T-helper 22 cell (primary cell): ENCODE data around the gene DYNLT2.

Source experiments
- DNase-seq: peaks from one replicate; pipeline ENCODE4 v3.0.0-alpha.2; 2020; ENCODE audit warnings: low read depth

The DYNLT2 gene

DNA sequence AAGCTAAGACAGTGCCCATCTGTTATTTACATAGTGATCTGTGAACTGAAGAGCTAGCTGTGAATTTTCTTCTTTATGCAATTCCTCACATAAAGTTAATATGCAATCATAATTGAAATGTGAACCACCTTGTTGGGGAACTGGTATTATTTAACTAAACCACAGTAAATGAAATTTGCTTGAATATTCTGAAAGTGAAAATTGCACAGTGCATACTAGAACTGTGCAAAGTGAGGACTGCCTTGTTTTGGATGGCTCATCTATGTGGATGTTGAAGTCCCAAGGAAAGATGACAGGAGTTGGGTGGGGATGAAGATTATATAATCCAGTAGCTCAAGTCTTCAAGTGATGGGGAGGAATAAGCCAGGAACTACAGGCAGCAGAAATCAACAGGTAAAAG, 21.4 kb downstream of the DYNLT2 start:
- DNase-seq: no peak

DNA sequence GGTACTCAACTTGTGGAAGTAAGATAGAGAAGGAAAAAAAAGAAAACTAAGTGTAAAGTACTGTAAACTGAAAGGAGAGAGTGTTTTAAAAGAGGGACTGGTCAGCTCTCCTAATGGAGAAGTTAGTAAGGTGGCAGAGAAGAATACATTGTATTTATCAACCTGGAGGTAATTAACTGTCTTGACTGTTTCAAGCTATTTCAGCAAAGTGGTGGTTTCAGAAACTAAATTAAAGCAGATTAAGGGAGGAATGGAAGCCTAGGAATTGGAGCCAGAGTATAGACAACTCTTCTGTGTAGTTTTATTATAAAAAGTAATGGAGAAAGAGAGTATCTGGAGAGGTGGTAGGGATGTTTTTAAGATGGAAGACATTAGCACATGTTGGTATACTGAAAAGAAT, 24.4 kb downstream of the DYNLT2 start:
- no peak for DNase-seq

DNA sequence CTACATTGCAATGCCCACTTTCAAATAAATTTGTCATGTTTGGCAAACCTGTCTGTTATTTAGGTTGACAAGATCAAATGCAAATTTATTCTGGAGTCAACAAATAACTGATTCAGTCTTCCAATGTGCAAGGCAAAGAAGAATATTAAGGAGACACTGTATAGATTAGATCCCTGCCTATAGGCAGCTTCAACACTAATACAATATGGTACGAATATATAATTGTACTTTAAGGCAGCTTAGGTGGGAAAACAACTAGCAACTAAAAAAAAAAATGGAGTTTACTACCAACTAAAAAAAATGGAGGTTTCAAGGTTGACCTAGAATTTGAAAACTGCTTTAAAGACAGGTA, 25.3 kb downstream of the DYNLT2 start:
- no peak for DNase-seq

DNA sequence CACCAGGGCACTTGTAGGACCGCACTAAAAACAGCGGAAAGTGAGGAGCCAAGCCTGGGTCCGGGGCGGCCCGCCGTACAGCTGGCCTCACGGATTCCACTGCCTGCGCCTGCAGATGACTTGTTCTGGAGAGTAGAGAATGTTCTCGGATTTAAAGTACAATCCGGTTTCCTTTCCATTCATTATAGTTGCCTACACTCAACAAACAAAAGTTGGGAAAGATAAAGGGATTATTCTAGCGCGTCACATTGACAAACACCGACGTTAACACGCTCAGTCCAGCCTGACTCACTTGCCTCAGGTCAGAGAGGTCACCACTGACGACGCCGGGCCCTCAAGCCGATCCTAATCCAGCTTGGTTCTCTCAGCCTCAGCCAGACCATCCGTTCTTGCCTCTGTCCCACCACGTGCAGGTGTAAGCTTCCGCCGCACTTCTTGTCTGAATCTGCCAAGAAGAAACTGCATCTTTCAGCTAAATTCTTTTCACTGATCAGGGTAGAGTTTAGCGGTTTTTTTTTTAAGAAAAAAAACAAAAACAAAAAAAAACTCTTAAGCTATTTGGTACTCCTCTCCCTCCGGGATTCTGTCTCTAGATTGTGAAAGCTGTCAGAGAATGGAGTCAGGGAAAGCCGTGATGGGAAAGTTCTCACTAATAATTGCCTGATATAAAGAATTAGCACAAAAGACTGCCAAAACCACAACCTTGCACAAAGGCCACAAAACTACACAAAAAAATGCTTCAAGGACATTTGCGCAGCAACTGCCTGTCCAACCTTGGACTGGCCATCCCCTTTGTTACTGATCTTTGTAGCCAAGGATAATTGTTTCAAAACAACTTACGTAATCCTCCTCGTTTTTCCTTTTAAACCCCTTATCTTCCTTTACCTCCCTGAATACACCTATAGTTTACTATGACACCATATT, 26.0 kb downstream of the DYNLT2 start:
- no peak for DNase-seq

DNA sequence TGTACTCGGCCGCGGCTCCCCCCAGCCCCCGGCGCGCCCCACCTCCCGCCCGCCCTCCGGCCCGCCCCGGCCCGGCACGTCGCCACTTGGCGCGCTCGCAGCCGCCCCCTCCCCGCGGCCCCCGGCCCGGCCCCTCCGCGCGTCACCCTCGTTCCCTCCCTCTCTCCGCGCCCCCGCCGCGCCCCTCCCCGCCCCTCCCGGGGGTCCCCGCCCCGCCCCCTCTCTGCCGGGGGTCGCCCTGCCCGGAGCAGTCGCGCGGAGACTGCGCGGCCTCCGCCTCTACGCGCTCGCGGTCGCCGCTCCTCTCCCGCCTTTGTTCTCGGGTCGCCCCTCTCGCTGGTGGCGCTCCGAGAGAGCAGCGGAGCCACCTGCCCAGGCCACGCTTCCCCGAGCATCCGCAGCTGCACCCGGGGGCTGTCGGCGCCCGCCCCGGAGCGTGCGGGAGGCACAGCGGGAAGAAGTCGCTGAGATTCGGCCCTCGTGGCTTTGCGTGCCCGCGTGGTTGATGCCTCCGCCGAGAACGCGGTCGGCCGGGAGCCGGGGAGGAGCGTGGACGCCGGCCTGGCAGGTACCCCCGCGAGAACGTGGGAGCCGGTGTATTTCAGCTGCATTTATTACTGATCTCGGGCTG, 26.8 kb downstream of the DYNLT2 start, which contains the start of gene PHF10:
Gene PHF10 (minus strand): TSS at position 7 of the 631 bp plus-strand sequence. CDS start 569 bp downstream, outside the sequence.
- peak; percentile 63 for DNase-seq

DNA sequence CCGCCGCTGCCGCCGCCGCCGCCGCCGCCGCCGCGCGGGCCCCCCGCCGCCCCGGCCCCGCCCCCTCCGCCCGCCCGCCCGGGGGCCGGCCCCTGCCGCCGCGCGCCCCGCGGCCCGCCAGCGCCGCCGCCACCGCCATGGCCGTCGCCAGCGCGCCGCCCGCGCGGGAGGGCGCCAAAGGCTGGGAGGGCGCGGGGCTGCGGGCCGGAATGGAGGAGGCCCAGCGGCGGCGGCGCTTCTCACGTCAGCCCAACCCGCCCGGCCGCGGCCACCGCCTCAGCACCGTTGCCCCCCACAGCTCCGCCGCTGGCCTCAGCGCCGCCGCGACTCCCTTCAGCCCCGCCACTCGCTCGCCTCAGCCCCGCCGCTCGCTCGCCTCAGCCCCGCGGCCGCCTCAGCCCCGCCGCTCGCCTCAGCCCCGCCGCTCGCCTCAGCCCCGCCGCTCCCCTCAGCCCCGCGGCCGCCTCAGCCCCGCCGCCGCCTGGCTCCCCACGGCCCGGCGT, 27.3 kb downstream of the DYNLT2 start:
- DNase-seq: peak; percentile 34

DNA sequence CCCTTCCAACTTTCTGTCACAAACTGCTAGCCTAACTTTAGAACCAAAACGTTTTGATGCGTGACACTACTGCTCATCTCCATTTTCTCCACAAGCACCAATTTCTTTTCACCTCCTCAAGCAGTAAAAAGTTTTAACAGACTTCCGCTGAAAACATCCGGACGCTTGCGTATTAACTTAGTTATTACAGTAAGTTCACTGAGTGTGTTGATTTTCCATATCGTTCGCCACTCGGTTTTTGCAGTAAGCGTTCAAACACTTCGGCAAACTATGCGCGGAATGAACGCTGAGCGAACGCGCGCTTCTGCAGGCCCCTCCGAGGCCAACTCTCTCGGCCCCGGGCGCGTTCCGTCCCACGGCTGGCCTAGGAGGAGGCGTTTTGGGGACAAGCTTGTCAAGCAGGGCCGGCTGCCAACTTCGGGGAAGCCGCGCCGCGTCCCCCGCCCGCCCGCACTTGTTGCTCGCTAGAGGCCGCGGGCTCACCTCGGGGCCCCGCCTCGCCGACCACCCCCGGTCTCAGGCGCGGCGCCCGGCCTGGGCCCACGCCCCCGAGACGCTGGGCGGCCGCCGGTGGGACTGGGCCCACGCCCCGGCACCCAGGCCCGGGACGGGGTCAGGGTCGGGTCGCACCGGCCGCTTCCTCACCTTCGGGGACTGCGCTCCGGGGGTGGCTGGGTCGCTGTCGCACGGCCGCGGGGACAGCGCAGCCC, 28.0 kb downstream of the DYNLT2 start:
- peak; percentile 55 for DNase-seq

DNA sequence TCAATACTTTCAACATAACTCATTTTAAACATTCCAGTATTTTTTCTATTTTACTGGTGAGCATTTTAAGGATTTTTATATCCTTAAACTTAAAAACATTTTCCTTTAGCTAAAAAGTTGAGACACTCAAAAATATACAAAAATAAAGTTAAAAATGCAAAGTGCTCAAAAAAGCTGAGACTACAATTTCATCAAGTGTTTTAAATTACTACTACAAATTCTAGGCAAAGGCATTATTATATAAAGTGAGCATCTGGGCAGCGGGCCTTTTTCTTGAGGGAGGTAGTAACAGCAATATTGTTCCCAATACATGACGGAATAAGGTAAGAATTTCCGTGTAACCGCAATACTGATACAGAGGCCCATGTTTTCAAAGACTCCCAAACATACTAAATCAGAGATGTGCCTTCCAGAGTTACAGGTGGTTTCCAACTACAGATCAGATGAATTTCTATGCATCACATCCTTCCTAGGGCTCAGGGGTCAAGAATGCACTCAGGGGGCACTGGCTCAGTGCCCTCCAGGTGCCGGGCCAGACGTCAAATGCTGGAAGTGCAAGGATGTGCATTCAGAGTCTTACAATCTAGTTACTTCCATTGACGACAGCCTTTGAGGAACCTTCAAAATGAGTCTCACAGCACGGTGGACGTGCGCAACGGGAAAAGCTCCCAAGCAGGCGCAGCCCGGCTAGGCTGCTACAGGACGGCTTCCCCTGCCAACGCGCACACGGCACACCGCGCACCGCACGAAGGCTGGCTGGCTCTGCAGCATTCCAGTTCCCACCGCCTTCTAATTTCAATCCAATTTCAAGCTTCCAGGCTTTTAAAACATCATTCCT, 28.8 kb downstream of the DYNLT2 start:
- DNase-seq: peak; percentile 25

DNA sequence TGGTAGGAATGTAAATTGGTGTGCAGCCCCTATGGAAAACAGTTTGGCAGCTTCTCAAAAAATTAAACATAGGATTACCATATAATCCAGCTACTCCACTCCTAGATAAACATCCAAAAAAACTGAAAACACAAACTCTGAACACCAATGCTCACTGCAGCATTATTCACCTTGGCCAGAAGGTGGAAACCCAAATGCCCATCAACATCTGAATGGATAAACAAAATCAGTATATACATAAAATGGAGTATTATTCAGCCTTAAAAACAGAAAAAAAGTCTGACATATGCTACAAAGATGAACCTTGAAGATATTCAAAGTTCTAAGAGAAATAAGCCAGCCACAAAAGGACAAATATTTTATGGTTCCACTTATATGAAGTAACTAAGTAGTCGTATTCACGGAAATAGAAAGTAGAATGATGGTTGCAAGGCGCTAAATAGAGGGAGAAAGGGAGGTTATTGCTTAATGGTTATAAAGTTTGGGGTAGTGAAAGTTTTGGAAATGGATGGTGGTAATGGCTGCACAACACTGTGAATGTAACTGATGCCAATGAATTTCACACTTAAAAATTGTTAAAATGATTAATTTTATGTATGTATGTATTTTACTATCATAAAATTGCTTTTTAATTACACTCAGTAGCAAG, 31.0 kb downstream of the DYNLT2 start:
- DNase-seq: no peak

DNA sequence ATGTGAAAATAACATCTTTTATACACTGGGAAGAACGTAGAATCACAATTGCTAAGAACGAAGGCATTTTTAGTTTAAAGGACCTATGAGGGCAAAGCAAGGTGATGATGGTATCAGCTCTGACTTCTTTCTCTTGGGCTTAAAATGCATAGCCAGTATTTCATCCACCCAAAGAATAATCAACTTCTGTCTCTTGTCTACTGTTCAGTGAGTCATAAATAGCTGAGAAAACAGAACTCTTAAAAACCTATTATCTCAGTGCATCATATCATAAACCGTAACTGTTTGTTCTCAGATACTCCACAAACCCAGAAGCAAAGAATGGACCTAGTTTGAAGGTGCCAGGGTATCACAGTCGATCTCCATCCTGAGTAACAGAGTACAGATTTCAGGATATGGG, 32.3 kb downstream of the DYNLT2 start:
- DNase-seq: no peak

DNA sequence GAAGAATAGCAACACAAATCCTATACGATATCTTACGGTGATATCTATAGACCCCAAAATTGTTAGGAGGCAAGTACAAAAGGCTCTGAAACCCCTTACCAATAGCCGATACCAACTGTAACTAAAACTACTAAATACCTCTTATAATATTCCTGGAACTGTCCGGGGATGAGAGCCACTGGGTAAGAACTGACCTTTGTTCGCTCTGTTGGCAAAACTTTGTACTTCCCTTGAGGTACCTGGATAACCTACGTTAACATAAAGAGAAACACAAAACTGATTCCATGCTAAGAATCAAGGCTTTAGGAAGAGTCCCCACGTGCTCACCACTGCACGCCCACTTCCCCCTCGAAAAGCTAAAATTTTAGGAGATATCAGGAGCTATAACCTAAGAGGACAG, 36.8 kb downstream of the DYNLT2 start:
- no peak for DNase-seq

DNA sequence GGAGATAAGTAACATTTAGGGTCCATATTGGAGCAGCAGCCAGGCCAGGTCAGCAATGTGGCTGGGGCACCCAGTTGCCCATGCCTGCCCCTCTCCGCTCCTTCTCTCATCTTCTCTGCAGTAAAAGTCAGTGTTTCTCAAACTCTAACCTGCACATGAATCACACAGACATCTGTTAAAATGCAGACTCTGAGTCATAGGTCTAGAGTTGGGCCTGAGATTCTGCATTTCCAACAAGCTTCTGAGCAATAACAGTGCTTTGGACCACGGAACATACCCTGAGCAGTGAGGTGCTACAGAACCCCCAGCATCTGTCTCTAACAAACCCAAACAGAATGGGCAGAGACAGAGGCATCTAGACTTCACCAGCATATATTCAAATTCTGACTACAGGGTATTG, 37.2 kb downstream of the DYNLT2 start:
- no peak for DNase-seq

DNA sequence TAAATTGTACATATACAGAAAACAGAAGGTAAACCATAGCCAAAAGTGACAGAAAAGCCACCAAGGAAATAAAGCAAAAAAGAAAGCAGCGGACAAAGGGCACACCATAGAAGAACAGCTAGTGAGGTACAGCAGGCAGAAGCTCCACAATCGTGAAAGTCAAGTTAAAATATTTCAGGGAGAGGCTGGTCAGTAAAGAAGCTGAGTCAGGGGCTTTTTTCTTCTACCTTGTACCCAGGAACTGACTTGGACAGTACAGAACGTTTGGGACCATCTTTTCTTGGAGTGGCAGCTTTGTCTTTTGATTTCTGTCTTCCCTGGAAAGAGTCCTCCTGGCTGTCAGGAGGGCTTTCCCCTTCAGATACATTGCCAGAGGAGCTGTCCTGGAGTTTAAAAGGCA, 41.4 kb downstream of the DYNLT2 start:
- DNase-seq: no peak

DNA sequence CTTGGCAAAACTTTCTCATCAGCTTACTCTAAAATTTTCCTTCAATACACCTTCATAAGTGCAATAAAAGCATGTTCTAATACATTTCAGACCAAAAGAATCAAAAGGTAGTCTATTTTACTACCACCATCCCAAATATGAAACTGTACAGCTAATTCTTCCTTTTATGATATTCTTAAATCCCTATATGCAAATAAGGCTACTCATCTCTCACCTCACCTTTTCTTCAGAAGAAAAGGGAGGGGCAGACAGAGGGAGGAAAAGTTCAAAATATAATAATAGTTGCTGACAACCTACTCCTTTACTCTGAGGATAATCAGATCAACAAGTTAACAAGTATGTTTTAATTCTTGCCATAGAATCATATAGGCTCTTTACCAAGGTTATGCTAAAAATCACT, 42.1 kb downstream of the DYNLT2 start:
- DNase-seq: no peak

DNA sequence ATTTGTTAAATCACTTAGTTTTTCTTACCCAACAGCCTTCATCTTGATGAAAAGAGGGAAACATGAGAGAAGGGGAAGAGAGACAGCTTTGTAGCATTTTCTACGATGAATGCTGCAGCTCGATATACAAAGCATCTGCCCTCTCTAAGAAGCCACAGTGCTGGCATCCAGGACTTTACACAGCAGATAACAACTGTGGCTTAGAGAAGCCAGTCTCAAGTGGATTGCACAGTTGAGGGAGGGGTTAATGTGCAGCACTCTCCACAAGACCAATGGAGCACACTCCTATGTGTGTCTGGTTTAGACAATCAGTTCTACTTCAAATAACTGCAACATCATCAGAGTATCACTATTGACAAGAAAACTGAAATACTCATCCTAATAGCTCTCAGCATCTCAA, 43.6 kb downstream of the DYNLT2 start:
- no peak for DNase-seq

DNA sequence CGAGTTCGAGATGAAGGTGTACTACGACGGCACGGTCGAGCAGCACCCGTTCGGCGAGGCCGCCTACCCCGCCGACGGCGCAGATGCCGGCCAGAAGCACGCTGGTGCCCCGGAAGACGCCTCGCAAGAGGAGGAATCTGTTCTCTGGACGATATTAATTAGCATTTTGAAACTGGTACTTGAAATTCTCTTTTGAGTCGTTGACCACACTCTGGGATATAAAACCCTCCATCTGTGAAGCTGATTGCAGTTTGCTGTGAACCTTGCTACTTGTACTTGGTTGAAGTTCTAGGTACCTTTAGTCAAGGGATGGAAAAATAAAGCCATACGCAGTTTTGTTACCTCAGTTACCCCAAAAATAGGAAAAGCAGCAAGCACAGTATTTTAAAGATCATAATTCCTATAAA, 48.5 kb downstream of the DYNLT2 start:
- DNase-seq: no peak

DNA sequence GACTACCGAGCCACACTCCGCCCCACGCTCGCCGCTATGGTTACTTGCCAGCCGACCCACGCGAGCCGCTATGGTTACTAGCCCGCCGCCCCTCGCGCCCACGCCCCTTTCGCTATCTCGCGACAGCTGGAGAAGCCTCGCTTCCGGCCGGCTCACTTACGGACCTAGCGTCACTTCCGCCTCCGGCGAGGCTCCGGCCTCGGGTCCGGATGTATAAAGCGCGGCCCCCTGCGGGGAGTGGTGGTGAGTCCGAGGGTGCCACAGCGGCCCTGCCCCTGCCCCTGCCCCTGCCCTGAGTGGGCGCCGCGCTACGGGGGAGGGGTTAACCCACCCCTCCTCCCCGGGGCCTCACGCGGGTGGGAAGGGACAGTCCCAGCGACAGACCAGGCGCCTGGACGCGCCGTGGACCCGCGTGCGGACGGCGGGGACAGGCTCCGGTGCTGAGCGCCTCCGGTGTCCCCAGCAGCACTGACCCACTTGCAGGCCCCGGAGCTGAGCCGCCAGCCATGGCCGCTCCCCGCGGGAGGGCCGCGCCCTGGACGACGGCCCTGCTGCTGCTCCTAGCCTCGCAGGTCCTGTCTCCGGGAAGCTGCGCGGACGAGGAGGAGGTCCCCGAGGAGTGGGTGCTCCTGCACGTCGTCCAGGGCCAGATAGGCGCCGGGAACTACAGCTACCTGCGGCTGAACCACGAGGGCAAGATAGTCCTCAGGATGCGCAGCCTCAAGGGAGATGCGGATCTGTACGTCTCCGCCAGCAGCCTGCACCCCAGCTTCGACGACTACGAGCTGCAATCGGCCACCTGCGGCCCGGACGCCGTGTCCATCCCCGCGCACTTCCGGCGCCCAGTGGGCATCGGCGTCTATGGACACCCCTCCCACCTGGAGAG, 49.2 kb downstream of the DYNLT2 start, which contains the start of the genes C6orf120 and WDR27:
Gene C6orf120 (plus strand): TSS at position 173 of the 886 bp plus-strand sequence. CDS start 334 bp downstream, at position 507.
Gene WDR27 (minus strand): TSS at position 76 of the 886 bp plus-strand sequence. CDS start 13,024 bp downstream, outside the sequence.
- DNase-seq: peak; percentile 96

DNA sequence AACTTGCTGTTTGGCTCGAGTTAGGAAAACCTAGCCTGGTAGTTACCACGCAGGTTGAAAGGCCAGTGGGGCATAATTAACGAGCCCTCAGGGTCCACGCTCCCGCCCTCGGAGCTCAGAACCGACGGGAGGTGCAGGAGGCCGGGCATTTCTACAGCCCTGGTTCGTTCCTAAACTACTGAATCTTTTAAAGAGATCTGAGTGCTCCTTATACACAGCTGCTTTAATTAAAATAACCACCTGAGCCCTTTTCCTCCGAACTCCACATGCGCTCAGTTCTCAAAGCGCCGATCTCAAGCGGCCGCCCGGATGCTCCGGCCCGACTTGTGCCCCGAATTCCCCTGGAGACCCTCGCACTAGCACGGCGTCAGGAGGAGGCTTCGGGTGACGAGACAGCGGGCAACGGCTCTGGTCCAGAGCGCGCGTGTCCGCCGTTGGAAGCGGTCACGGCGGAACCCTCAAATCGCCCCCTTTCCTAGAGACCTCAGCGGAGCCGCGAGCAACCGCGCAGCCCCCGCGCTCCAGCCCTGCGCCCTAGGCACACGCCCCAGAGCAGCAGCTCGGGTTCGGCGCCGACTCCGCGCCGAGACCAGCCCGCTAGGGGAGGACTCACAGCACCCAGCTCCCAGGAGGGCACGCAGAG, 49.9 kb downstream of the DYNLT2 start:
- no peak for DNase-seq

DNA sequence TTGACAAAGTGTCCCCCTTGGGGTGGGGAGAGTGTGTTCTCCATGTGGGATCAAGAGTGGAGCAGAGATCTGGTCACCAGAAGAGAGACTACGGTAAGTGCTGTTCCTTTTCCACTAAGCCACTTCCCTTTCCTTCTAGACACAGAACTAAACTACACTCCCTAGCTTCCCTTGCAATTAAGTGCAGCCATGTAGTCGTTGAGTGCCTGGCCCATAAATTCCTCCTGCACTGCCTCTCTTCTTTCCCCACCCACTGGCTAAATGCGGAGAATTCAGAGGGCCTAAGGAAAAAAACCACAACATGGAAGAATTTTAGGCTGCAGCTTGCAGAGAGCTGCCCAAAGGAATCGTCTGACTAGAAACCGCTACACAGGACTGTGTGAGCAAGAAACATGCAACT, 51.1 kb downstream of the DYNLT2 start:
- DNase-seq: no peak
